ENCODE data around the gene CCDC192.

CCDC192 gene

GRCh38 chr5:127813633-127814587 lies 110.7 kb downstream of the CCDC192 start:
- TF ChIP-seq CTCF (IDR thresholded peaks at IDR 0.05): no peak
- Histone ChIP-seq H3K4me1 (no peaks in the 10 kb centered on the region), H3K9me3 (no peaks in the 10 kb centered on the region), H3K36me3 (no peaks in the 10 kb centered on the region), H3K27ac (no peak overlapping the region), H3K4me3 (no peak overlapping the region), H3K27me3 (no peaks in the 10 kb centered on the region)
- intact Hi-C loops (cut with DNase I; ENCODE audit: low total_unique reads): no loop called here
- no peak for DNase-seq

DNA sequence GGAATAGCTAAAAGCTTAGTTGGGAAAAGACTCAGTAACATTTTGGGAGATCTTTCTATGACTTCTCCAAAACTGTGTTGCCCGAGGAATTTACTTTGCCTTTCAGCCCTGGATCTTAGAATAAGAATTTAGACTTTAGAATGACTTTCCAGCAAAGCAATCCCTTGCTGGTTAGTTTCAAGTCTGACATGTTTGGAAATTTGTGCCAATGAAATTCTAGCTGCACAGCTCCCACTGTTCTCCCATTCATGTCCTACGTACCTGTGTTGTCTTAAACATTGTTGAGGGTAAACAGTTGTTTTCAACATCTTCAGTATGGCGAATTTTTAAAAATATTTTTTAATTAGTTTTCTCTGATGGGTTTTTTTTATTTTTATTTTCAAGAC lies 111.4 kb downstream of the CCDC192 start:
- Histone ChIP-seq H3K4me1 (no peaks in the 10 kb centered on the region), H3K36me3 (no peaks in the 10 kb centered on the region), H3K27ac (no peak overlapping the region), H3K4me3 (no peak overlapping the region), H3K27me3 (no peaks in the 10 kb centered on the region), H3K9me3 (no peaks in the 10 kb centered on the region)
- DNase-seq: no peak
- TF ChIP-seq CTCF (IDR thresholded peaks at IDR 0.05): no peak
- intact Hi-C loops (cut with DNase I; ENCODE audit: low total_unique reads): no loop called here

- Histone ChIP-seq H3K27ac (no peak overlapping the region), H3K27me3 (no peaks in the 10 kb centered on the region), H3K36me3 (no peaks in the 10 kb centered on the region), H3K4me1 (no peaks in the 10 kb centered on the region), H3K4me3 (no peak overlapping the region), H3K9me3 (no peaks in the 10 kb centered on the region)
- intact Hi-C loops (cut with DNase I; ENCODE audit: low total_unique reads): no loop called here
- TF ChIP-seq CTCF (IDR thresholded peaks at IDR 0.05): no peak
- DNase-seq: no peak
Observed at GRCh38 chr5:127820910-127821553, 117.8 kb downstream of the CCDC192 start.

DNA sequence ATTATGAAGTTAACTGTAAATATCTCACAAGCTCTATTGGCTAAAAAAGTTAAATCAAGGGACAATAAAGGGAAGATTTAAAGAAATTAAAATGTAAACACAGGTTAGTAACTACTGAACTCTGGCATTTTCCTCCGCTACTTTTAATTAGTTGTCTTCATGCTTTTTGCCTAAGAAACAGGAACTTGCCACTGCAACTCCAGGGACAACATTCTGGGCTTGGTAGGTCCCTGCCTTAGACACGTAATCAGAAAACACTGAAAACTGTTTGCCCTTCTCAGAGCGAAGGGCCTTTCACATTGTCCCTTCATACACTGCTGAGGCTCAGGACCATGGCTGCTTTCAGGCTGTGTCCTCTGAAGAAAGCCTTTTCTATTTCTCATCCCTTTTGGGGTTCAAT lies 118.7 kb downstream of the CCDC192 start:
- H3K4me3 ChIP-seq: no peak overlapping the region
- no peaks in the 10 kb centered on the region for H3K4me1 ChIP-seq
- H3K27me3 ChIP-seq: no peaks in the 10 kb centered on the region
- no peak overlapping the region for H3K27ac ChIP-seq
- no peak for TF ChIP-seq CTCF (IDR thresholded peaks at IDR 0.05)
- intact Hi-C loops (cut with DNase I; ENCODE audit: low total_unique reads): no loop called here
- H3K9me3 ChIP-seq: no peaks in the 10 kb centered on the region
- DNase-seq: no peak
- no peaks in the 10 kb centered on the region for H3K36me3 ChIP-seq

- Histone ChIP-seq H3K9me3 (no peaks in the 10 kb centered on the region), H3K27me3 (no peaks in the 10 kb centered on the region), H3K36me3 (no peaks in the 10 kb centered on the region), H3K4me3 (no peak overlapping the region), H3K27ac (no peak overlapping the region), H3K4me1 (no peaks in the 10 kb centered on the region)
- no peak for DNase-seq
- intact Hi-C loops (cut with DNase I; ENCODE audit: low total_unique reads): no loop called here
- no peak for TF ChIP-seq CTCF (IDR thresholded peaks at IDR 0.05)
Observed at GRCh38 chr5:127824126-127824525, 120.9 kb downstream of the CCDC192 start.

Measured in tibial artery (tissue), 4 donors.